ENCODE results near the gene KCNQ1. TPM values are rescaled to one million over a fixed set of nuclear protein-coding genes. Genes with fewer than 3 reads are reported as not detected.

KCNQ1 gene
- total RNA-seq, 2 experiments from 2014 or later, result 9.1 to 10.9 TPM

- ChIA-PET CTCF (no interaction called here), POLR2A (no interaction called here)
- no peaks in the 10 kb centered on the region for H3K4me1 Mint-ChIP-seq
- no peaks in the 10 kb centered on the region for H3K27me3 Mint-ChIP-seq
- intact Hi-C loops (cut with DNase I, micrococcal nuclease), result no loop called here
- DNase-seq (no peak), ATAC-seq (no peak)
- no peak overlapping the region for H3K27ac Mint-ChIP-seq
- no peak overlapping the region for H3K4me3 Mint-ChIP-seq
- peaks cover 27% of the 10 kb centered on the region for H3K9me3 Mint-ChIP-seq (ENCODE audit: low read depth)
- H3K36me3 Mint-ChIP-seq (ENCODE audit: low read depth), result peaks cover 26% of the 10 kb centered on the region
Observed at GRCh38 chr11:2820976-2821375, 376.2 kb downstream of the KCNQ1 start.

- ChIA-PET CTCF (interaction anchor here (0.6 kb wide), 1 partner anchor 109 kb away, joined by 3 read pairs; no protein-coding TSS in a partner anchor), POLR2A (no interaction called here)
- H3K4me1 Mint-ChIP-seq, result no peaks in the 10 kb centered on the region
- intact Hi-C loops (cut with DNase I, micrococcal nuclease), result no loop called here
- H3K27ac Mint-ChIP-seq, result no peak overlapping the region
- peaks cover 22% of the 10 kb centered on the region for H3K36me3 Mint-ChIP-seq (ENCODE audit: low read depth)
- H3K9me3 Mint-ChIP-seq (ENCODE audit: low read depth), result peaks cover 25% of the 10 kb centered on the region
- H3K27me3 Mint-ChIP-seq, result no peaks in the 10 kb centered on the region
- no peak for DNase-seq
- ATAC-seq, result no peak
- no peak overlapping the region for H3K4me3 Mint-ChIP-seq
Observed at GRCh38 chr11:2821891-2822290, 377.1 kb downstream of the KCNQ1 start.

- H3K36me3 Mint-ChIP-seq (ENCODE audit: low read depth), result peaks cover 22% of the 10 kb centered on the region
Observed at GRCh38 chr11:2824851-2825250, 380.0 kb downstream of the KCNQ1 start.

GRCh38 chr11:2825261-2825888 lies 380.6 kb downstream of the KCNQ1 start:
- intact Hi-C loops (cut with DNase I, micrococcal nuclease), result no loop called here
- POLR2A ChIA-PET, result no interaction called here
- CTCF ChIA-PET, result no interaction called here
- peaks cover 22% of the 10 kb centered on the region for H3K36me3 Mint-ChIP-seq (ENCODE audit: low read depth)
- no peaks in the 10 kb centered on the region for H3K4me1 Mint-ChIP-seq
- no peak for ATAC-seq
- DNase-seq, result no peak
- no peaks in the 10 kb centered on the region for H3K27me3 Mint-ChIP-seq
- peaks cover 33% of the 10 kb centered on the region for H3K9me3 Mint-ChIP-seq (ENCODE audit: low read depth)
- H3K4me3 Mint-ChIP-seq, result no peak overlapping the region
- no peak overlapping the region for H3K27ac Mint-ChIP-seq

More at GRCh38 chr11:2824851-2825250, 380.0 kb downstream of the KCNQ1 start:
- H3K4me3 Mint-ChIP-seq, result no peak overlapping the region
- H3K27ac Mint-ChIP-seq, result no peak overlapping the region
- ATAC-seq, result no peak
- H3K4me1 Mint-ChIP-seq, result no peaks in the 10 kb centered on the region
- peaks cover 33% of the 10 kb centered on the region for H3K9me3 Mint-ChIP-seq (ENCODE audit: low read depth)
- intact Hi-C loops (cut with DNase I, micrococcal nuclease), result no loop called here
- ChIA-PET CTCF (no interaction called here), POLR2A (no interaction called here)
- no peaks in the 10 kb centered on the region for H3K27me3 Mint-ChIP-seq
- DNase-seq, result no peak

GRCh38 chr11:2825889-2826678 lies 381.3 kb downstream of the KCNQ1 start:
- Mint-ChIP-seq H3K4me1 (no peaks in the 10 kb centered on the region), H3K36me3 (ENCODE audit: low read depth) (peaks cover 22% of the 10 kb centered on the region), H3K4me3 (no peak overlapping the region), H3K27ac (no peak overlapping the region), H3K27me3 (no peaks in the 10 kb centered on the region), H3K9me3 (ENCODE audit: low read depth) (peaks cover 31% of the 10 kb centered on the region)
- ATAC-seq (peak; percentile 16), DNase-seq (no peak)
- ChIA-PET CTCF (no interaction called here), POLR2A (no interaction called here)
- intact Hi-C loops (cut with DNase I, micrococcal nuclease), result no loop called here

GRCh38 chr11:2826679-2827056 lies 381.9 kb downstream of the KCNQ1 start:
- Mint-ChIP-seq H3K9me3 (ENCODE audit: low read depth) (peaks cover 30% of the 10 kb centered on the region), H3K4me1 (no peaks in the 10 kb centered on the region), H3K27ac (no peak overlapping the region), H3K27me3 (no peaks in the 10 kb centered on the region), H3K4me3 (no peak overlapping the region), H3K36me3 (ENCODE audit: low read depth) (peaks cover 22% of the 10 kb centered on the region)
- intact Hi-C loops (cut with DNase I, micrococcal nuclease), result no loop called here
- POLR2A ChIA-PET, result no interaction called here
- DNase-seq, result no peak
- no peak for ATAC-seq
- CTCF ChIA-PET, result no interaction called here

GRCh38 chr11:2827256-2827655 lies 382.4 kb downstream of the KCNQ1 start:
- ATAC-seq (no peak), DNase-seq (no peak)
- H3K9me3 Mint-ChIP-seq (ENCODE audit: low read depth), result peaks cover 25% of the 10 kb centered on the region
- no peaks in the 10 kb centered on the region for H3K4me1 Mint-ChIP-seq
- CTCF ChIA-PET, result no interaction called here
- POLR2A ChIA-PET, result no interaction called here
- no peak overlapping the region for H3K4me3 Mint-ChIP-seq
- H3K27ac Mint-ChIP-seq, result no peak overlapping the region
- H3K27me3 Mint-ChIP-seq, result no peaks in the 10 kb centered on the region
- H3K36me3 Mint-ChIP-seq (ENCODE audit: low read depth), result peaks cover 21% of the 10 kb centered on the region
- intact Hi-C loops (cut with DNase I, micrococcal nuclease), result no loop called here

- ATAC-seq (no peak), DNase-seq (no peak)
- H3K9me3 Mint-ChIP-seq (ENCODE audit: low read depth), result peaks cover 20% of the 10 kb centered on the region
- H3K4me1 Mint-ChIP-seq, result no peaks in the 10 kb centered on the region
- CTCF ChIA-PET, result interaction anchor here (0.6 kb wide), 1 partner anchor 30 kb away, joined by 3 read pairs; no protein-coding TSS in a partner anchor
- H3K27ac Mint-ChIP-seq, result no peak overlapping the region
- H3K4me3 Mint-ChIP-seq, result no peak overlapping the region
- POLR2A ChIA-PET, result no interaction called here
- no peaks in the 10 kb centered on the region for H3K27me3 Mint-ChIP-seq
- intact Hi-C loops (cut with DNase I, micrococcal nuclease), result no loop called here
- peaks cover 15% of the 10 kb centered on the region for H3K36me3 Mint-ChIP-seq (ENCODE audit: low read depth)
Observed at GRCh38 chr11:2827792-2828191, 383.0 kb downstream of the KCNQ1 start.

- Mint-ChIP-seq H3K27ac (no peak overlapping the region), H3K27me3 (no peaks in the 10 kb centered on the region), H3K4me1 (no peaks in the 10 kb centered on the region), H3K36me3 (ENCODE audit: low read depth) (peaks cover 13% of the 10 kb centered on the region), H3K4me3 (no peak overlapping the region), H3K9me3 (ENCODE audit: low read depth) (peaks cover 17% of the 10 kb centered on the region)
- CTCF ChIA-PET, result interaction anchor here (0.5 to 0.6 kb wide), 2 partner anchors 31 to 363 kb away, joined by 3 read pairs; no protein-coding TSS in a partner anchor
- intact Hi-C loops (cut with DNase I, micrococcal nuclease), result no loop called here
- POLR2A ChIA-PET, result no interaction called here
- DNase-seq (no peak), ATAC-seq (no peak)
Observed at GRCh38 chr11:2828585-2829330, 383.9 kb downstream of the KCNQ1 start.

GRCh38 chr11:2830030-2830812 lies 385.4 kb downstream of the KCNQ1 start:
- peaks cover 17% of the 10 kb centered on the region for H3K9me3 Mint-ChIP-seq (ENCODE audit: low read depth)
- CTCF ChIA-PET, result interaction anchor here (0.6 kb wide), 1 partner anchor 738 kb away, joined by 4 read pairs; no protein-coding TSS in a partner anchor

GRCh38 chr11:2830886-2831285 lies 386.1 kb downstream of the KCNQ1 start:
- H3K36me3 Mint-ChIP-seq (ENCODE audit: low read depth), result peaks cover 11% of the 10 kb centered on the region
- H3K9me3 Mint-ChIP-seq (ENCODE audit: low read depth), result peaks cover 17% of the 10 kb centered on the region
- no peaks in the 10 kb centered on the region for H3K27me3 Mint-ChIP-seq
- intact Hi-C loops (cut with DNase I, micrococcal nuclease), result no loop called here
- CTCF ChIA-PET, result interaction anchor here (0.7 kb wide), 1 partner anchor 331 kb away, joined by 3 read pairs; no protein-coding TSS in a partner anchor
- H3K4me1 Mint-ChIP-seq, result no peaks in the 10 kb centered on the region
- no peak for DNase-seq
- H3K27ac Mint-ChIP-seq, result no peak overlapping the region
- H3K4me3 Mint-ChIP-seq, result no peak overlapping the region
- ATAC-seq, result no peak
- POLR2A ChIA-PET, result no interaction called here

More at GRCh38 chr11:2830030-2830812, 385.4 kb downstream of the KCNQ1 start:
- H3K4me3 Mint-ChIP-seq, result no peak overlapping the region
- POLR2A ChIA-PET, result no interaction called here
- intact Hi-C loops (cut with DNase I, micrococcal nuclease), result no loop called here
- H3K4me1 Mint-ChIP-seq, result no peaks in the 10 kb centered on the region
- ATAC-seq, result no peak
- no peak overlapping the region for H3K27ac Mint-ChIP-seq
- DNase-seq, result no peak
- H3K27me3 Mint-ChIP-seq, result no peaks in the 10 kb centered on the region
- H3K36me3 Mint-ChIP-seq (ENCODE audit: low read depth), result peaks cover 11% of the 10 kb centered on the region
